HCT116 (cell line): ENCODE data around the gene PRICKLE2. TPM values are rescaled to one million over a fixed set of nuclear protein-coding genes. Genes with fewer than 3 reads are reported as not detected.

Source experiments
- ATAC-seq: fragments of 200-7000 bp; cut with Tn5 transposase; 2 replicates; pipeline ENCODE4 v1.9.1; 2020; ENCODE audit warnings: mild to moderate bottlenecking, moderate library complexity
- BruUV-seq: library from RNA; stranded (reverse); fragments of 400-500 nt; replicated peaks from 2 replicates; lab custom pipeline; 2021; lab: Mats Ljungman, UMichigan
- CTCF ChIA-PET: fragments of 300-600 bp; sonication (Branson Sonifier 250); formaldehyde crosslinking; loops from one replicate; lab custom pipeline; 2021; ENCODE audit warnings: antibody characterized with exemption; lab: Charles Lee
- POLR2A ChIA-PET: fragments of 300-600, 350-600 bp; sonication (Branson Sonifier 250); formaldehyde crosslinking; loops from one replicate; lab custom pipeline; 2021; ENCODE audit warnings: antibody characterized with exemption; lab: Charles Lee
- RAD21 ChIA-PET, 2 experiments: fragments of 300-600 bp; sonication (Branson Sonifier 250); formaldehyde crosslinking; loops; one replicate each; lab custom pipeline; 2023; ENCODE audit warnings: low total read pairs in 2 of 2; ENCODE audit not compliant: uncharacterized antibody in 2 of 2, unreplicated experiment in 2 of 2, low non-redundant PET in 1 of 2; lab: Charles Lee
- DNase-seq: peaks from one replicate; pipeline ENCODE4 v3.0.0-alpha.2; 2010; ENCODE audit warnings: low read depth, low spot score
- H2AFZ ChIP-seq: fragments of 200-600 bp; shearing (Covaris generic), sonication (generic); 2 replicates; pipeline ENCODE4 v1.6.1; 2017; ENCODE audit warnings: low read depth, mixed run types, mixed read lengths, antibody characterized with exemption, low read length; ENCODE audit not compliant: poor library complexity, severe bottlenecking
- H3K27ac ChIP-seq: 2 replicates; pipeline ENCODE4 v1.5.1; 2012; ENCODE audit warnings: low read depth, low read length
- H3K27me3 ChIP-seq: fragments of 200-600 bp; sonication (generic); 2 replicates; pipeline ENCODE4 v1.6.1; 2016; ENCODE audit warnings: mixed run types, low read length, mixed read lengths; ENCODE audit not compliant: insufficient read depth
- H3K36me3 ChIP-seq, 2 experiments: fragments of 200-500 bp in 1 of 2; fragments of 200-600 bp in 1 of 2; sonication (Bioruptor generic) in 1 of 2; sonication (generic) in 1 of 2; 2 replicates each; pipeline versions ENCODE4 v1.5.1 to v1.6.1; 2014 to 2016; ENCODE audit warnings: low read length in 2 of 2, inconsistent platforms in 1 of 2, mixed read lengths in 1 of 2, mixed run types in 1 of 2; ENCODE audit not compliant: insufficient read depth in 2 of 2, control insufficient read depth in 1 of 2
- H3K4me1 ChIP-seq, 2 experiments: fragments of 200-600 bp in 1 of 2; sonication (generic) in 1 of 2; 2 replicates each; pipeline versions ENCODE4 v1.5.1 to v1.6.1; 2012 to 2017; ENCODE audit warnings: low read length in 2 of 2, inconsistent platforms in 1 of 2, mild to moderate bottlenecking in 1 of 2, mixed read lengths in 1 of 2, mixed run types in 1 of 2, moderate library complexity in 1 of 2; ENCODE audit not compliant: insufficient read depth in 2 of 2, control insufficient read depth in 1 of 2
- H3K4me2 ChIP-seq: fragments of 200-600 bp; sonication (generic); 2 replicates; pipeline ENCODE4 v1.6.1; 2017; ENCODE audit warnings: mixed run types, low read length, mixed read lengths
- H3K4me3 ChIP-seq, 2 experiments: fragments of 200-600 bp in 1 of 2; sonication (generic) in 1 of 2; replicated peaks in 1 of 2; 2 replicates each; pipeline ENCODE4 v1.5.1; 2011 to 2016; ENCODE audit warnings: low read length in 2 of 2, control low read depth in 1 of 2, low read depth in 1 of 2, mild to moderate bottlenecking in 1 of 2, mixed read lengths in 1 of 2, mixed run types in 1 of 2
- H3K79me2 ChIP-seq: fragments of 200-600 bp; sonication (generic); 2 replicates; pipeline ENCODE4 v1.6.1; 2017; ENCODE audit warnings: mild to moderate bottlenecking, mixed run types, low read length, moderate library complexity, mixed read lengths; ENCODE audit not compliant: insufficient read depth
- H3K9ac ChIP-seq: fragments of 200-600 bp; sonication (generic); 2 replicates; pipeline ENCODE4 v1.6.1; 2016; ENCODE audit warnings: low read length, mixed read lengths
- H3K9me2 ChIP-seq: fragments of 200-600 bp; sonication (generic), shearing (Covaris generic); 2 replicates; pipeline ENCODE4 v1.6.1; 2017; ENCODE audit warnings: mixed run types, mild to moderate bottlenecking, moderate library complexity; ENCODE audit not compliant: insufficient read depth
- H3K9me3 ChIP-seq, 2 experiments: fragments of 200-500 bp in 1 of 2; fragments of 200-600 bp in 1 of 2; sonication (Bioruptor generic) in 1 of 2; sonication (generic) in 1 of 2; 2 replicates each; pipeline ENCODE4 v1.6.1; 2014 to 2017; ENCODE audit warnings: low read length in 2 of 2, mixed read lengths in 2 of 2, inconsistent platforms in 1 of 2, low read depth in 1 of 2, mild to moderate bottlenecking in 1 of 2, mixed run types in 1 of 2, moderate library complexity in 1 of 2; ENCODE audit not compliant: control insufficient read depth in 1 of 2, insufficient read depth in 1 of 2
- H4K20me1 ChIP-seq: fragments of 200-600 bp; sonication (generic), shearing (Covaris generic); 2 replicates; pipeline ENCODE4 v1.6.1; 2017; ENCODE audit warnings: mixed run types, mild to moderate bottlenecking, moderate library complexity; ENCODE audit not compliant: insufficient read depth
- CEBPB ChIP-seq: IDR thresholded peaks from 2 replicates; pipeline ENCODE4 v1.6.1; 2012; ENCODE audit warnings: low read depth
- CTCF ChIP-seq, 3 experiments: fragments of 200-600 bp in 1 of 3; sonication (generic) in 1 of 3; IDR thresholded peaks in 2 of 3; conservative IDR thresholded peaks in 1 of 3; 2 replicates each; pipeline ENCODE4 v1.5.1; 2012 to 2017; ENCODE audit warnings: low read depth in 2 of 3, low read length in 2 of 3, antibody characterized with exemption in 1 of 3, borderline replicate concordance in 1 of 3, control low read depth in 1 of 3, mild to moderate bottlenecking in 1 of 3, mixed read lengths in 1 of 3, mixed run types in 1 of 3, moderate library complexity in 1 of 3; ENCODE audit not compliant: insufficient read depth in 1 of 3
- ELF1 ChIP-seq: IDR thresholded peaks from 2 replicates; pipeline ENCODE4 v1.6.1; 2012; ENCODE audit warnings: low read depth, borderline replicate concordance
- EZH2phosphoT487 ChIP-seq: fragments of 200-600 bp; IDR thresholded peaks from 2 replicates; pipeline ENCODE4 v1.6.1; 2018; ENCODE audit warnings: antibody characterized with exemption, borderline replicate concordance
- FOSL1 ChIP-seq: IDR thresholded peaks from 2 replicates; pipeline ENCODE4 v1.6.1; 2012; ENCODE audit warnings: low read depth
- MAX ChIP-seq: IDR thresholded peaks from 2 replicates; pipeline ENCODE4 v1.6.1; 2012
- POLR2A ChIP-seq: IDR thresholded peaks from 2 replicates; pipeline ENCODE4 v1.7.0; 2011; ENCODE audit warnings: borderline replicate concordance; ENCODE audit not compliant: insufficient read depth, insufficient read length; ENCODE audit errors: extremely low read depth
- POLR2AphosphoS5 ChIP-seq: IDR thresholded peaks from 2 replicates; pipeline ENCODE4 v1.6.1; 2011; ENCODE audit warnings: mild to moderate bottlenecking, low read depth, low read length, moderate library complexity
- REST ChIP-seq: IDR thresholded peaks from 2 replicates; pipeline ENCODE4 v1.6.1; 2012; ENCODE audit warnings: low read depth
- SIN3A ChIP-seq: IDR thresholded peaks from 2 replicates; pipeline ENCODE4 v1.6.1; 2012; ENCODE audit warnings: low read depth
- SP1 ChIP-seq: IDR thresholded peaks from 2 replicates; pipeline ENCODE4 v1.6.1; 2012; ENCODE audit warnings: low read depth
- ZNF274 ChIP-seq: fragments of 200-500 bp; sonication (Bioruptor generic); IDR thresholded peaks from 2 replicates; pipeline ENCODE4 v1.6.1; 2014; ENCODE audit warnings: mild to moderate bottlenecking, low read depth, low read length, inconsistent platforms
- intact Hi-C: fragments of 100-400 bp; cut with micrococcal nuclease; formaldehyde crosslinking; loops from 2 replicates; pipeline ENCODE4 v1.10.0; 2022
- total RNA-seq: library from RNA; stranded (reverse); gene quantifications from one replicate; pipeline ENCODE4 v1.2.1, GENCODE V29; 2021; ENCODE audit not compliant: unreplicated experiment

Gene PRICKLE2
- total RNA-seq, 1 experiment from 2014 or later = 0.05 TPM

GRCh38 chr3:64178419-64178818 lies 46.8 kb downstream of the PRICKLE2 start:
- CTCF ChIA-PET = no interaction called here
- Histone ChIP-seq H3K9me2 (no peaks in the 10 kb centered on the region), H3K4me2 (no peak overlapping the region), H3K27me3 (peaks cover 31% of the 10 kb centered on the region; the same call in 1 of the 2 replicates), H3K79me2 (no peaks in the 10 kb centered on the region), H3K4me3 (no peak overlapping the region), H4K20me1 (no peaks in the 10 kb centered on the region), H3K4me1 (no peaks in the 10 kb centered on the region), H3K9ac (no peak overlapping the region), H3K27ac (no peak overlapping the region), H3K36me3 (no peaks in the 10 kb centered on the region), H3K9me3 (no peaks in the 10 kb centered on the region), H2AFZ (no peak overlapping the region)
- ATAC-seq (no peak), DNase-seq (no peak)
- RAD21 ChIA-PET = no interaction called here
- intact Hi-C loops = no loop called here
- BruUV-seq = no TSS peak
- POLR2A ChIA-PET = no interaction called here
- TF ChIP-seq POLR2A (no peak), SIN3A (no peak), MAX (no peak), REST (no peak), CTCF (IDR thresholded peaks at IDR 0.05 in 2 of 3, conservative IDR thresholded peaks at IDR 0.05 in 1 of 3; ENCODE audit: borderline replicate concordance in 1 of 3, insufficient read depth in 1 of 3, low read depth in 2 of 3, low read length in 2 of 3) (no peak), CEBPB (no peak), ELF1 (no peak), ZNF274 (no peak), POLR2AphosphoS5 (no peak), EZH2phosphoT487 (no peak), SP1 (no peak), FOSL1 (no peak)
